ENCODE measurements around the gene SRP9.

- no peak for TF ChIP-seq CTCF (IDR thresholded peaks at IDR 0.05)
- TF ChIP-seq EP300 (IDR thresholded peaks at IDR 0.05), result no peak
- no peak for TF ChIP-seq POLR2A (IDR thresholded peaks at IDR 0.05)
- TF ChIP-seq POLR2AphosphoS5 (IDR thresholded peaks at IDR 0.05), result no peak
Observed at GRCh38 chr1:225768662-225769426, 8.8 kb upstream of the SRP9 start.
